ENCODE measurements around the gene MXI1. TPM values are rescaled to one million over a fixed set of nuclear protein-coding genes. Genes with fewer than 3 reads are reported as not detected.

MXI1 gene
- total RNA-seq, 1 experiment from 2014 or later = 16.6 TPM

DNA sequence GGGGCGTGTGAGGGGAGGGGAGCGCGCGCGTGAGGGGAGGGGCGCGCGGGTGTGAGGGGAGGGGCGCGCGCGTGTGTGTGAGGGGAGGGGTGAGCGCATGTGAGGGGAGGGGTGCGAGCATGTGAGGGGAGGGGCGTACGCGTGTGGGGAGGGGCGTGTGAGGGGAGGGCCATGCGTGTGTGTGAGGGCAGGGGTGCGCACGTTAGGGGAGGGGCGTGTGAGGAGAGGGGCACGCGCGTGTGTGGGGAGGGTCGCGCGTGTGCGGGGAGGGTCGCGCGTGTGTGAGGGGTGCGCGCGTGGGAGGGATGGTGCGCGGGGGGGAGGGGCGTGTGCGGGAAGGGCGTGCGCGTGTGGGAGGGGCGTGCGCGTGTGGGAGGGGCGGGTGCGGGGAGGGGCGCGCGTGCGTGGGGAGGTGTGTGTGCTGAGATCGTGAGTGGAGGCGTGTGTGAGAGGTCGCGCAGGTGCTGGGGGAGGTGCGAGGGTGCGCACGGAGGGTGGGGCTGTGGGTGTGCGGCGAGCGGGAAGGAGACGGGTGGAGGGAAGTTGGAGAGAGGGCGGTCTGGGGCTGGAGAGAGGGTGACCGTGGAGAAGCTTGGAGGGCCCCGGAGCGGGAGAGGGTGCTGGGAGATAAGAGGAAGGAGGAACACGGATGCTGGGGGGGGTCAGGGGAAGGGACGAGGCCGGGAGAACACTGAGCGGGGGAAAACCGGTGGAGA, 19.7 kb downstream of the MXI1 start (continued):
- TF ChIP-seq, protein P1, sequence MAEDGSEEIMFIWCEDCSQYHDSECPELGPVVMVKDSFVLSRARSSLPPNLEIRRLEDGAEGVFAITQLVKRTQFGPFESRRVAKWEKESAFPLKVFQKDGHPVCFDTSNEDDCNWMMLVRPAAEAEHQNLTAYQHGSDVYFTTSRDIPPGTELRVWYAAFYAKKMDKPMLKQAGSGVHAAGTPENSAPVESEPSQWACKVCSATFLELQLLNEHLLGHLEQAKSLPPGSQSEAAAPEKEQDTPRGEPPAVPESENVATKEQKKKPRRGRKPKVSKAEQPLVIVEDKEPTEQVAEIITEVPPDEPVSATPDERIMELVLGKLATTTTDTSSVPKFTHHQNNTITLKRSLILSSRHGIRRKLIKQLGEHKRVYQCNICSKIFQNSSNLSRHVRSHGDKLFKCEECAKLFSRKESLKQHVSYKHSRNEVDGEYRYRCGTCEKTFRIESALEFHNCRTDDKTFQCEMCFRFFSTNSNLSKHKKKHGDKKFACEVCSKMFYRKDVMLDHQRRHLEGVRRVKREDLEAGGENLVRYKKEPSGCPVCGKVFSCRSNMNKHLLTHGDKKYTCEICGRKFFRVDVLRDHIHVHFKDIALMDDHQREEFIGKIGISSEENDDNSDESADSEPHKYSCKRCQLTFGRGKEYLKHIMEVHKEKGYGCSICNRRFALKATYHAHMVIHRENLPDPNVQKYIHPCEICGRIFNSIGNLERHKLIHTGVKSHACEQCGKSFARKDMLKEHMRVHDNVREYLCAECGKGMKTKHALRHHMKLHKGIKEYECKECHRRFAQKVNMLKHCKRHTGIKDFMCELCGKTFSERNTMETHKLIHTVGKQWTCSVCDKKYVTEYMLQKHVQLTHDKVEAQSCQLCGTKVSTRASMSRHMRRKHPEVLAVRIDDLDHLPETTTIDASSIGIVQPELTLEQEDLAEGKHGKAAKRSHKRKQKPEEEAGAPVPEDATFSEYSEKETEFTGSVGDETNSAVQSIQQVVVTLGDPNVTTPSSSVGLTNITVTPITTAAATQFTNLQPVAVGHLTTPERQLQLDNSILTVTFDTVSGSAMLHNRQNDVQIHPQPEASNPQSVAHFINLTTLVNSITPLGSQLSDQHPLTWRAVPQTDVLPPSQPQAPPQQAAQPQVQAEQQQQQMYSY (CRISPR knock-in tag; IDR thresholded peaks at IDR 0.05) = no peak
- TF ChIP-seq, protein P2, sequence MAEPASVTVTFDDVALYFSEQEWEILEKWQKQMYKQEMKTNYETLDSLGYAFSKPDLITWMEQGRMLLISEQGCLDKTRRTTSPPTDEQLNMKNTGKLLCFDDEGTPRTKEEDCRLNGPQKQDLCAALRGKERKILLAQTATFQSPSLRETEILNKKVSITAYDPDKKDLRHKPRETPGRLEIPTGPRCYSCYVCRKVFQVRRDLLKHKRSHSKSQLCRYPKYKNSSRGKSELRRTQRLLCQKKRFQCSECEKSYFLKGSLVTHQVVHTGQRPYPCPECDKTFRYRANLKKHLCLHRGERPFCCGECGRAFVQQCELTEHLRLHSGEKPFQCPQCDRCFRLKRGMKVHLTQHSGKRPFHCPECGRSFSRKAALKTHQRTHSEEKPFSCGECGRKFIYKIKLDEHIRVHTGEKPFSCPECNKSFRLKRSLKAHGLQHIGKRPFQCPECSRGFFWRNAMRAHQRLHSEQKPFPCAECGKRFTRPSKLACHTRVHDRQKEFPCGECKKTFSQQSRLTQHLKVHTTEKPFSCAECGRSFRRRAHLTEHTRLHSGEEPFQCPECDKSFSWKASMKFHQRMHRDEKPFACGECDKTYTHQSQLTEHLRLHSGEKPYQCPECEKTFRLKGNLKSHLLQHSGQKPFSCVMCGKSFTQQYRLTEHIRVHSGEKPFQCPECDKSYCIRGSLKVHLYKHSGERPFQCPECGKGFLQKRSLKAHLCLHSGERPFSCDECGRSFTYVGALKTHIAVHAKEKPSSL (CRISPR knock-in tag; conservative IDR thresholded peaks at IDR 0.05) = no peak
- TF ChIP-seq GRHL2 (CRISPR knock-in tag; IDR thresholded peaks at IDR 0.05; ENCODE audit: insufficient replicate concordance, severe bottlenecking) (no peak), ESRRA (CRISPR knock-in tag; IDR thresholded peaks at IDR 0.05; ENCODE audit: borderline replicate concordance) (no peak), MYBL2 (CRISPR knock-in tag; IDR thresholded peaks at IDR 0.05) (0 out of 2 replicates have a peak, but pooled peaks have one; percentile 63), RELA (CRISPR knock-in tag; IDR thresholded peaks at IDR 0.05; ENCODE audit: borderline replicate concordance) (no peak), FOXK1 (CRISPR knock-in tag; IDR thresholded peaks at IDR 0.05) (0 out of 2 replicates have a peak, but pooled peaks have one; percentile 37), TEAD1 (CRISPR knock-in tag; IDR thresholded peaks at IDR 0.05) (no peak), ETV6 (CRISPR knock-in tag; IDR thresholded peaks at IDR 0.05) (no peak), ATF1 (CRISPR knock-in tag; IDR thresholded peaks at IDR 0.05) (no peak), ZNF416 (CRISPR knock-in tag; IDR thresholded peaks at IDR 0.05) (no peak), ZNF219 (CRISPR knock-in tag; IDR thresholded peaks at IDR 0.05; ENCODE audit: borderline replicate concordance) (no peak), ZNF138 (CRISPR knock-in tag; conservative IDR thresholded peaks at IDR 0.05) (no peak), NR3C1 (CRISPR knock-in tag; conservative IDR thresholded peaks at IDR 0.05; ENCODE audit: low read depth) (no peak), ZNF317 (CRISPR knock-in tag; IDR thresholded peaks at IDR 0.05; ENCODE audit: borderline replicate concordance, low read depth) (no peak), RORB (CRISPR knock-in tag; IDR thresholded peaks at IDR 0.05) (no peak), NR1H2 (CRISPR knock-in tag; IDR thresholded peaks at IDR 0.05) (no peak)
- TF ChIP-seq, protein P3, sequence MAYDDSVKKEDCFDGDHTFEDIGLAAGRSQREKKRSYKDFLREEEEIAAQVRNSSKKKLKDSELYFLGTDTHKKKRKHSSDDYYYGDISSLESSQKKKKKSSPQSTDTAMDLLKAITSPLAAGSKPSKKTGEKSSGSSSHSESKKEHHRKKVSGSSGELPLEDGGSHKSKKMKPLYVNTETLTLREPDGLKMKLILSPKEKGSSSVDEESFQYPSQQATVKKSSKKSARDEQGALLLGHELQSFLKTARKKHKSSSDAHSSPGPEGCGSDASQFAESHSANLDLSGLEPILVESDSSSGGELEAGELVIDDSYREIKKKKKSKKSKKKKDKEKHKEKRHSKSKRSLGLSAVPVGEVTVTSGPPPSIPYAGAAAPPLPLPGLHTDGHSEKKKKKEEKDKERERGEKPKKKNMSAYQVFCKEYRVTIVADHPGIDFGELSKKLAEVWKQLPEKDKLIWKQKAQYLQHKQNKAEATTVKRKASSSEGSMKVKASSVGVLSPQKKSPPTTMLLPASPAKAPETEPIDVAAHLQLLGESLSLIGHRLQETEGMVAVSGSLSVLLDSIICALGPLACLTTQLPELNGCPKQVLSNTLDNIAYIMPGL (CRISPR knock-in tag; IDR thresholded peaks at IDR 0.05) = no peak
- TF ChIP-seq, protein P4, sequence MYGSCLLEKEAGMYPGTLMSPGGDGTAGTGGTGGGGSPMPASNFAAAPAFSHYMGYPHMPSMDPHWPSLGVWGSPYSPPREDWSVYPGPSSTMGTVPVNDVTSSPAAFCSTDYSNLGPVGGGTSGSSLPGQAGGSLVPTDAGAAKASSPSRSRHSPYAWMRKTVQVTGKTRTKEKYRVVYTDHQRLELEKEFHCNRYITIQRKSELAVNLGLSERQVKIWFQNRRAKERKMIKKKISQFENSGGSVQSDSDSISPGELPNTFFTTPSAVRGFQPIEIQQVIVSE (CRISPR knock-in tag; IDR thresholded peaks at IDR 0.05; ENCODE audit: borderline replicate concordance) = no peak
- TF ChIP-seq, protein P5, sequence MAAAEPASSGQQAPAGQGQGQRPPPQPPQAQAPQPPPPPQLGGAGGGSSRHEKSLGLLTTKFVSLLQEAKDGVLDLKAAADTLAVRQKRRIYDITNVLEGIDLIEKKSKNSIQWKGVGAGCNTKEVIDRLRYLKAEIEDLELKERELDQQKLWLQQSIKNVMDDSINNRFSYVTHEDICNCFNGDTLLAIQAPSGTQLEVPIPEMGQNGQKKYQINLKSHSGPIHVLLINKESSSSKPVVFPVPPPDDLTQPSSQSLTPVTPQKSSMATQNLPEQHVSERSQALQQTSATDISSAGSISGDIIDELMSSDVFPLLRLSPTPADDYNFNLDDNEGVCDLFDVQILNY (CRISPR knock-in tag; IDR thresholded peaks at IDR 0.05) = no peak
- TF ChIP-seq, protein P6, sequence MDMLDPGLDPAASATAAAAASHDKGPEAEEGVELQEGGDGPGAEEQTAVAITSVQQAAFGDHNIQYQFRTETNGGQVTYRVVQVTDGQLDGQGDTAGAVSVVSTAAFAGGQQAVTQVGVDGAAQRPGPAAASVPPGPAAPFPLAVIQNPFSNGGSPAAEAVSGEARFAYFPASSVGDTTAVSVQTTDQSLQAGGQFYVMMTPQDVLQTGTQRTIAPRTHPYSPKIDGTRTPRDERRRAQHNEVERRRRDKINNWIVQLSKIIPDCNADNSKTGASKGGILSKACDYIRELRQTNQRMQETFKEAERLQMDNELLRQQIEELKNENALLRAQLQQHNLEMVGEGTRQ (CRISPR knock-in tag; IDR thresholded peaks at IDR 0.05) = 0 out of 2 replicates have a peak, but pooled peaks have one; percentile 9
- TF ChIP-seq, protein P7, sequence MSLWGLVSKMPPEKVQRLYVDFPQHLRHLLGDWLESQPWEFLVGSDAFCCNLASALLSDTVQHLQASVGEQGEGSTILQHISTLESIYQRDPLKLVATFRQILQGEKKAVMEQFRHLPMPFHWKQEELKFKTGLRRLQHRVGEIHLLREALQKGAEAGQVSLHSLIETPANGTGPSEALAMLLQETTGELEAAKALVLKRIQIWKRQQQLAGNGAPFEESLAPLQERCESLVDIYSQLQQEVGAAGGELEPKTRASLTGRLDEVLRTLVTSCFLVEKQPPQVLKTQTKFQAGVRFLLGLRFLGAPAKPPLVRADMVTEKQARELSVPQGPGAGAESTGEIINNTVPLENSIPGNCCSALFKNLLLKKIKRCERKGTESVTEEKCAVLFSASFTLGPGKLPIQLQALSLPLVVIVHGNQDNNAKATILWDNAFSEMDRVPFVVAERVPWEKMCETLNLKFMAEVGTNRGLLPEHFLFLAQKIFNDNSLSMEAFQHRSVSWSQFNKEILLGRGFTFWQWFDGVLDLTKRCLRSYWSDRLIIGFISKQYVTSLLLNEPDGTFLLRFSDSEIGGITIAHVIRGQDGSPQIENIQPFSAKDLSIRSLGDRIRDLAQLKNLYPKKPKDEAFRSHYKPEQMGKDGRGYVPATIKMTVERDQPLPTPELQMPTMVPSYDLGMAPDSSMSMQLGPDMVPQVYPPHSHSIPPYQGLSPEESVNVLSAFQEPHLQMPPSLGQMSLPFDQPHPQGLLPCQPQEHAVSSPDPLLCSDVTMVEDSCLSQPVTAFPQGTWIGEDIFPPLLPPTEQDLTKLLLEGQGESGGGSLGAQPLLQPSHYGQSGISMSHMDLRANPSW (CRISPR knock-in tag; conservative IDR thresholded peaks at IDR 0.05; ENCODE audit: low read depth) = no peak

All from WTC11 (cell line).